ENCODE data around the gene RPS6KA5.
"Not testable (repeated sequence)": the region's sequence is repeated elsewhere in the genome, so short reads cannot be mapped to it uniquely, and the experiment has no call there.

RPS6KA5 gene

DNA sequence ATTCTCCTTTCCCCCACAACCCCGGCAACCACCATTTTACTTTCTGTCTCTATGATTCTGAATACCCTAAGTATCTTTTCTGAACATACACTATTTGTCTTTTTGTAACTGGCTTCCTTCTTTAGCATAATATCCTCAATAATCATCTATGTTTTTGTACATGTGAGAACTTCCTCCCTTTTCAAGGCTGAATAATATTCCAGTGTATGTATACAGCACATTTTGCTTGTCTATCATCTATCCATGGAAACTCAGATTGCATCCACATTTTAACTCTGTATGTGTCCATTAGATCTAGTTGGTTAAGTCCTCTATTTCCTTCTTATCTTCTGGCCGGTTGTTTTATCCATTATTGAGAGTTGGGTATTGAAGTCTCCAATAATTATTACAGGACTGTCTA is 180.2 kb downstream of the RPS6KA5 start:
- Histone ChIP-seq H3K9ac (ENCODE audit: low read length in 2 of 2) (no peak overlapping the region), H3K27ac (ENCODE audit: low read length) (no peak overlapping the region), H3K4me1 (ENCODE audit: control insufficient read depth, insufficient read depth, low read length) (no peaks in the 10 kb centered on the region), H3K36me3 (ENCODE audit: control insufficient read depth in 2 of 2, insufficient read depth in 2 of 2, low read length in 2 of 2) (peaks cover 5 to 6% of the 10 kb centered on the region in 2 donors), H3K27me3 (ENCODE audit: control insufficient read depth in 1 of 2, insufficient read depth in 2 of 2, low read length in 2 of 2) (no peaks in the 10 kb centered on the region), H3K9me3 (ENCODE audit: control insufficient read depth in 2 of 2, low read length in 2 of 2) (no peaks in the 10 kb centered on the region), H3K4me3 (ENCODE audit: low read length in 2 of 2) (no peak overlapping the region)

DNA sequence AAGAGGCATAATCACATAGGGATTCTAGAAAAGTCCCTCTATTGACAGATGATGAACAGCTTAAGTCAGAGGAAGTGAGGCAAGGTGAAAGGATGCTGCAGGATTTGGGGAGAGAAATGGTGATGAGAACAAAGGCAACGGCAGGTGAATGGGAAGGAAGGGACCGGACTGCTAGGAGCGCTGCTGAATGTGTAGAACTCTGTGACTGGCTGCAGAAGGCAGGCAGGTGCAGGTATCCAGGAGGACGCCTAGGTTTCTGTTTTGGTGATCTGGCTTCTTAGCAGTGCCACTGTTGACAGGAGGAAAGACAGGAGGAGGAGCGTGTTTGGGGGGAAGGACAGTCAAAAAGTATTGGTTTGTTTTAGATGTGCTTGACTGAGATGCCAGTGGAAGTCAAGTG is 185.8 kb downstream of the RPS6KA5 start:
- H3K9ac ChIP-seq (ENCODE audit: low read length in 2 of 2) = no peak overlapping the region
- H3K4me1 ChIP-seq (ENCODE audit: control insufficient read depth, insufficient read depth, low read length) = peaks cover 4% of the 10 kb centered on the region
- H3K4me3 ChIP-seq (ENCODE audit: low read length in 2 of 2) = no peak overlapping the region
- no peaks in the 10 kb centered on the region for H3K27me3 ChIP-seq (ENCODE audit: control insufficient read depth in 1 of 2, insufficient read depth in 2 of 2, low read length in 2 of 2)
- H3K36me3 ChIP-seq (ENCODE audit: control insufficient read depth in 2 of 2, insufficient read depth in 2 of 2, low read length in 2 of 2) = peaks cover 15 to 21% of the 10 kb centered on the region in 2 donors
- H3K9me3 ChIP-seq (ENCODE audit: control insufficient read depth in 2 of 2, low read length in 2 of 2) = no peaks in the 10 kb centered on the region
- no peak overlapping the region for H3K27ac ChIP-seq (ENCODE audit: low read length)

DNA sequence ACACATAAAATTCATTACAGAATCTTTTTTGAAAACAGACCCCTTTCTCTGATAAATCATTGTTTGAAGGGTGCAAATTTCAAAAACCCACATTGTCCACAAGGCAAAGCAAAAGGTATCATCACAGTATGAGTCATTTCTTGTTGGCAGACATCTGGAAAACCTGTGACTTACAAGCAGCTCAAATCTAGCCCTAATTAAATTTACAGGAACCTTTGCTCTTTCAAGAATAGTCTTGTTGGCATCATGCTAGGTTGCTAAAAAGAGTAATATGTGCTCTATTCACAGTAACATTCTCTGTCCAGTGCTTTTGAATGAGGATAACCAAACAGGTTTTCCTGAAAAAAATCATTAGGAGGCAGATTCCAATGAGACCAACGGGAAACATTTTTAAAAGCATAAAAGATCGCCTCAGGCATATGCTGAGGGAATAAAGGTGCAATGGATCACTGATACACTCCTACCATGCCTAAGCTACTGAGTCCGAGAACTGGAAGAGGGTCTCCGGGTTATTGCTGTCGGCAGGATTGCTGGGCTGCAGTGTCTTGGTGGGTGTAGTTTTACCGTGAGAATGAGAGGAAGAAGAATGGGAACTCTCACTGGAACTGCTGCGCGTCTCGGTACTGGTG is 188.7 kb downstream of the RPS6KA5 start:
- Histone ChIP-seq H3K36me3 (ENCODE audit: control insufficient read depth in 2 of 2, insufficient read depth in 2 of 2, low read length in 2 of 2) (peaks cover 15 to 19% of the 10 kb centered on the region in 2 donors), H3K4me1 (ENCODE audit: control insufficient read depth, insufficient read depth, low read length) (peaks cover 4% of the 10 kb centered on the region), H3K27me3 (ENCODE audit: control insufficient read depth in 1 of 2, insufficient read depth in 2 of 2, low read length in 2 of 2) (no peaks in the 10 kb centered on the region), H3K9ac (ENCODE audit: low read length in 2 of 2) (no peak overlapping the region), H3K4me3 (ENCODE audit: low read length in 2 of 2) (no peak overlapping the region), H3K27ac (ENCODE audit: low read length) (no peak overlapping the region), H3K9me3 (ENCODE audit: control insufficient read depth in 2 of 2, low read length in 2 of 2) (no peaks in the 10 kb centered on the region)

DNA sequence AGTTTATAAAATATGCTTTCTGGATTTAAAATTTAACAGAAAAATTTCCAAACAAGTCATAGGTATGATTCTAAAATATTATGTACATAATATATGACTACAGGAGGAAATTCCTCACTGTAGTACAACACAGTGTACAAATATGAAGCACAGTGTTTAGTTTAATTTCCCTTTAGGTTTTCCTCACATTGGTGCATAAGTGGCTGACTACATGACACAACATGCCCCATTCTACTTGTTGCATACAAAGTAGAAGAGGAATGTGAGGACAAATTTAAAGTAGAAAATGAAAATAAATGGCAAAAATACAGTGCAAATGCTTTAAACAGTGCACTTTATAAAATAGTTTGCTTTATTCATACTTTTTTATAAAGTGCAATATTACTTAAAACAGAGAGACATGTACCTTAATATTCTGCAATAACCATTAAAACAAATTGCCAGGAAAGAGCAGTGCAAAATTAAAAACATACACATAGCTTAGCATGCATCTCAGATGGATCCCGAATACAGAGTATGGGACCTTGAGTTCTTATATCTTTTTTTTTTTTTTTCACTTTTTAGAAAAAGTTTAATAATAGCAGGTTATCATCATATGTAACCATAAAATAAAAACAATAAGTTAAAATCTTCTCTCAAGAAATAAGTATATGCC is 189.4 kb downstream of the RPS6KA5 start:
- Histone ChIP-seq H3K9ac (ENCODE audit: low read length in 2 of 2) (no peak overlapping the region), H3K4me1 (ENCODE audit: control insufficient read depth, insufficient read depth, low read length) (peaks cover 4% of the 10 kb centered on the region), H3K36me3 (ENCODE audit: control insufficient read depth in 2 of 2, insufficient read depth in 2 of 2, low read length in 2 of 2) (peaks cover 14 to 19% of the 10 kb centered on the region in 2 donors), H3K9me3 (ENCODE audit: control insufficient read depth in 2 of 2, low read length in 2 of 2) (no peaks in the 10 kb centered on the region), H3K27ac (ENCODE audit: low read length) (no peak overlapping the region), H3K4me3 (ENCODE audit: low read length in 2 of 2) (no peak overlapping the region), H3K27me3 (ENCODE audit: control insufficient read depth in 1 of 2, insufficient read depth in 2 of 2, low read length in 2 of 2) (no peaks in the 10 kb centered on the region)

DNA sequence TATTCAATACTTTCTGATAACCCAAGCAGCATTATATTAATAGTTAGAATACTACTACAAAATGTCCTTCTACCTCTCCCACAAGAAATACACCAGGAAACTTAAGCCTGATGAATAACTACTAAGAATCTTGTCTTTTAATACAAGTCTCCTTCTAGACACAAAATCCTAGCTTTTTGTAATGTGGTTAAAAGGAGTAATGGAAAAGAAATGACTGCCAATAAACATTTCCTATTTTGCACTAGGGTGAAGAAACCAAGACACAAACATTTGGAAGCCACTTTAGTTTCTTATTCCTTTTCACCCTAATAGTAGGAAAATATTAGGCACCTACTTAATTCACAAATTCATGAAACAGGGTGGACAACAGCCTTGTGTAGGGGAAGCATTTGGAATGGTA is 192.9 kb downstream of the RPS6KA5 start:
- peaks cover 4 to 8% of the 10 kb centered on the region in 2 donors for H3K36me3 ChIP-seq (ENCODE audit: control insufficient read depth in 2 of 2, insufficient read depth in 2 of 2, low read length in 2 of 2)
- H3K4me3 ChIP-seq (ENCODE audit: low read length in 2 of 2) = peak overlapping the region in 1 of 2 donors; percentile 36
- H3K27me3 ChIP-seq (ENCODE audit: control insufficient read depth in 1 of 2, insufficient read depth in 2 of 2, low read length in 2 of 2) = no peaks in the 10 kb centered on the region
- H3K9me3 ChIP-seq (ENCODE audit: control insufficient read depth in 2 of 2, low read length in 2 of 2) = no peaks in the 10 kb centered on the region
- no peak overlapping the region for H3K9ac ChIP-seq (ENCODE audit: low read length in 2 of 2)
- peaks cover 4% of the 10 kb centered on the region for H3K4me1 ChIP-seq (ENCODE audit: control insufficient read depth, insufficient read depth, low read length)
- no peak overlapping the region for H3K27ac ChIP-seq (ENCODE audit: low read length)

DNA sequence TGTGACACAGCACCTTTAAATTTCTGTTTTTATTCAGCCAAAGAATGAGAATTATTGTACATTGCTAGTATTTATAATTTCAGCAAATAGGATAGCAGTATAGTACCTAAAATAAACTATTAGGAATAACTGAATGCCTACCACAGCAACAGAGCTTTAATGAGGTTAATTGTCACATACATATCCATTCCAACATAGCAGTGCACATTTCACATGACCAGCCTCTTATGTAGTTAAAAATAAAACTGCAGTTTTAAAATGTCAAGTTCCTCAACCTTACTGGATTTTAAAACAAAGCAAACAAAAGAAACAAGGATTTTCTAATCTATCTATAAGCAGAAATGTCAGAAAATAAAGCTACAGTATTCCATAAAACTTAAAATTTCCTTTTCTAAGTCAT is 193.6 kb downstream of the RPS6KA5 start:
- H3K4me3 ChIP-seq (ENCODE audit: low read length in 2 of 2) = no peak overlapping the region
- H3K36me3 ChIP-seq (ENCODE audit: control insufficient read depth in 2 of 2, insufficient read depth in 2 of 2, low read length in 2 of 2) = peaks cover 1 to 7% of the 10 kb centered on the region in 2 donors
- no peaks in the 10 kb centered on the region for H3K27me3 ChIP-seq (ENCODE audit: control insufficient read depth in 1 of 2, insufficient read depth in 2 of 2, low read length in 2 of 2)
- H3K27ac ChIP-seq (ENCODE audit: low read length) = no peak overlapping the region
- peaks cover 2% of the 10 kb centered on the region for H3K4me1 ChIP-seq (ENCODE audit: control insufficient read depth, insufficient read depth, low read length)
- H3K9me3 ChIP-seq (ENCODE audit: control insufficient read depth in 2 of 2, low read length in 2 of 2) = no peaks in the 10 kb centered on the region
- no peak overlapping the region for H3K9ac ChIP-seq (ENCODE audit: low read length in 2 of 2)

DNA sequence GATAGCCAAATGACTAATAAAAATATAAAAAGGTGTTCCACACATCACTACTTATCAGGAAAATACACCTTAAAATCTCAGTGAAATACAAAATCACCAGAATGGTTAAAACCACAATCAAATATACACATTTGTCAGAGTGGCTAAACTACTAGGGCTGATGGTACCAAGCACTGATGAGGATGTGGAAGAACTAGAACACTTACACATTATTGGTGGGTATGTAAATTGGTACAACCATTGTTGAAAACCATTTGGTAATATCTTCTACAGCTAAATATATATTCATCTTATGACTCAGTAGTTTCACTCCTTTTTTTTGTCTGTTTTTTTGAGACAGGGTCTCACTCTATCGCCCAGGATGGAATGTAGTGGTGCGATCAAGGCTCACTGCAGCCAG is 195.7 kb downstream of the RPS6KA5 start:
- Histone ChIP-seq H3K36me3 (ENCODE audit: control insufficient read depth in 2 of 2, insufficient read depth in 2 of 2, low read length in 2 of 2) (peaks cover 0 to 6% of the 10 kb centered on the region in 2 donors), H3K27ac (ENCODE audit: low read length) (no peak overlapping the region), H3K4me3 (ENCODE audit: low read length in 2 of 2) (no peak overlapping the region), H3K27me3 (ENCODE audit: control insufficient read depth in 1 of 2, insufficient read depth in 2 of 2, low read length in 2 of 2) (no peaks in the 10 kb centered on the region), H3K9ac (ENCODE audit: low read length in 2 of 2) (no peak overlapping the region), H3K9me3 (ENCODE audit: control insufficient read depth in 2 of 2, low read length in 2 of 2) (no peaks in the 10 kb centered on the region), H3K4me1 (ENCODE audit: control insufficient read depth, insufficient read depth, low read length) (no peaks in the 10 kb centered on the region)

DNA sequence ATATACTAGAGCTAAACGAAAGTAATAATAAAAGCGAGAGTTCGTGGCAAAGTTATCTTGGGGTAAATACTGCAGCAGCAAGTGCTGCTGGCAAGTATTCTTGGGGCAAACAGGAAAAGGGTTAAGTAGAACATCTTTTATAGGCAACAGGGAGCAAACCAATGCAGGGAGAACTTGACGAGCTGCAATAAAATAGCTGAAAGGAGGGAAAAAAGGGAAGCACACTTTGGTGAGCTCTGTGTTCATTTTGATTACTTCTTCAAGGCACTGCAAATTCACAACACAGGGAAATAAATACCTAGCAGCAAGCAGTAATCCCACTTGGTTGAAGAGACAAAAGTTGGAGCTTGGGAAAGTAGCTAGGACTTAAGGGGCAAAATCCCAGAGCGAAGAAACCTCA is 201.9 kb downstream of the RPS6KA5 start:
- no peaks in the 10 kb centered on the region for H3K9me3 ChIP-seq (ENCODE audit: control insufficient read depth in 2 of 2, low read length in 2 of 2)
- H3K27ac ChIP-seq (ENCODE audit: low read length) = no peak overlapping the region
- no peak overlapping the region for H3K9ac ChIP-seq (ENCODE audit: low read length in 2 of 2)
- no peaks in the 10 kb centered on the region for H3K36me3 ChIP-seq (ENCODE audit: control insufficient read depth in 2 of 2, insufficient read depth in 2 of 2, low read length in 2 of 2)
- H3K4me1 ChIP-seq (ENCODE audit: control insufficient read depth, insufficient read depth, low read length) = no peaks in the 10 kb centered on the region
- no peaks in the 10 kb centered on the region for H3K27me3 ChIP-seq (ENCODE audit: control insufficient read depth in 1 of 2, insufficient read depth in 2 of 2, low read length in 2 of 2)
- H3K4me3 ChIP-seq (ENCODE audit: low read length in 2 of 2) = no peak overlapping the region

DNA sequence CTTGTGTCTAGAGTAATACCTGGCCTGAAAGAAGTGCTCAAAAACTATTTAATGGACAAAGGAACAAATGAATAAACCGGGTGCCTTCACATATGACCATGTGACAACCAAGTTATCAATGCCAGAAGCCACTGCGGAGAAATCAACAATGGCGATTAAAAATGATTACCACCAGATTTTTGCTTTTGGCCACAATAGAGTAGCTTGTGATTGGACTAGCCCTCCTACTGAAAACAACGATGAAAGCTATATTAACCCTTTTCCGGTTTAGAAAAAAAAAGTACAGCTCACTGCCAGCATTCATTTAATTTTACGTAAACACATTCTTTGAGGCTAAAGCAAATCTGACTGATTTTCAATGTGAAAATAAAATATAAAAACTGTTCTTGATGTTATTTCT is 202.6 kb downstream of the RPS6KA5 start:
- Histone ChIP-seq H3K27ac (ENCODE audit: low read length) (no peak overlapping the region), H3K9me3 (ENCODE audit: control insufficient read depth in 2 of 2, low read length in 2 of 2) (no peaks in the 10 kb centered on the region), H3K36me3 (ENCODE audit: control insufficient read depth in 2 of 2, insufficient read depth in 2 of 2, low read length in 2 of 2) (no peaks in the 10 kb centered on the region), H3K27me3 (ENCODE audit: control insufficient read depth in 1 of 2, insufficient read depth in 2 of 2, low read length in 2 of 2) (no peaks in the 10 kb centered on the region), H3K4me3 (ENCODE audit: low read length in 2 of 2) (no peak overlapping the region), H3K4me1 (ENCODE audit: control insufficient read depth, insufficient read depth, low read length) (no peaks in the 10 kb centered on the region), H3K9ac (ENCODE audit: low read length in 2 of 2) (no peak overlapping the region)

DNA sequence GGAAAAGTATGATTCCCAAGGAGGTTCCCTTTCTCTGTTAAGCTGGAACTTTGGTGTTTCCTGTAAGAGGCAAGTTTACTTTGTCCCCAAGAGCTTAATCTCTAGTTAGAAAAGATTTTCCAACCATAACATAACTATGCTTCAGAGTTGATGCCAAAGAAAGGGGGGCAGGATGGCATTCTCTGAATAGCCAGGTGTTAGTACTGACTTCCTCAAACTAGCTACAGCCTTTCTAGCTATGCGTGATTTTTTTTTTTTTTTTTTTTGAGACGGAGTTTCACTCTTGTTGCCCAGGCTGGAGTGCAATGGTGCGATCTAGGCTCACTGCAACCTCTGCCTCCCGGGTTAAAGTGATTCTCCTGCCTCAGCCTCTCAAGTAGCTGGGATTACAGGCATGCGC is 204.3 kb downstream of the RPS6KA5 start:
- H3K9me3 ChIP-seq (ENCODE audit: control insufficient read depth in 2 of 2, low read length in 2 of 2); H3K36me3 ChIP-seq (ENCODE audit: control insufficient read depth in 2 of 2, insufficient read depth in 2 of 2, low read length in 2 of 2); H3K27ac ChIP-seq (ENCODE audit: low read length); H3K4me1 ChIP-seq (ENCODE audit: control insufficient read depth, insufficient read depth, low read length); H3K4me3 ChIP-seq (ENCODE audit: low read length in 2 of 2); H3K9ac ChIP-seq (ENCODE audit: low read length in 2 of 2); H3K27me3 ChIP-seq (ENCODE audit: control insufficient read depth in 1 of 2, insufficient read depth in 2 of 2, low read length in 2 of 2): not testable (repeated sequence)

DNA sequence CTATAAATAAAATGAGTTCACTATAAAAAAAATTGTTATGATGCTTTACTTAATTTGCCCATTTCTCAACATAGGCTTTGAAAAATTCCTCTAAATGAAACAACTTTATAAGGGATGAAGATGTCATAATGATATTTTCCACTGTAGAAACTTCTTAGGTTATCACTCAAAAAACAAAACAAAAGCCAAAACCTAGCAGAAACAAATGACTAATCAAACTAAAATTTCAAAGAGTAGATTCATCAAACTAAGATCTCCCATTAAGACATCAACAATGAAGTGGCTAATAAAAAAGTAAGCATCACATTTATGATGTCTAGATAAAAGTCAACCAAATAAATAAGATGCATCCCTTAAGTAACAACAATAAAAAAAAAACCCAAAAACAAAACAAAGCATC is 207.3 kb downstream of the RPS6KA5 start:
- no peak overlapping the region for H3K9ac ChIP-seq (ENCODE audit: low read length in 2 of 2)
- H3K4me3 ChIP-seq (ENCODE audit: low read length in 2 of 2) = no peak overlapping the region
- H3K27ac ChIP-seq (ENCODE audit: low read length) = no peak overlapping the region
- H3K9me3 ChIP-seq (ENCODE audit: control insufficient read depth in 2 of 2, low read length in 2 of 2) = no peaks in the 10 kb centered on the region
- H3K36me3 ChIP-seq (ENCODE audit: control insufficient read depth in 2 of 2, insufficient read depth in 2 of 2, low read length in 2 of 2) = peaks cover 2 to 3% of the 10 kb centered on the region in 2 donors
- H3K4me1 ChIP-seq (ENCODE audit: control insufficient read depth, insufficient read depth, low read length) = no peaks in the 10 kb centered on the region
- no peaks in the 10 kb centered on the region for H3K27me3 ChIP-seq (ENCODE audit: control insufficient read depth in 1 of 2, insufficient read depth in 2 of 2, low read length in 2 of 2)

Measured in stomach smooth muscle (tissue), 2 donors.